Stimulated activated CD4-positive, alpha-beta T cell treated with anti-CD3 and anti-CD28 coated beads, Interleukin-1b, Interleukin-23, amount 100 ng/mL, for 48 hours (primary cell): ENCODE data around the gene HARBI1.
"Not testable (repeated sequence)": the region's sequence is repeated elsewhere in the genome, so short reads cannot be mapped to it uniquely, and the experiment has no call there.

Source experiments
- DNase-seq: peaks from one replicate; pipeline ENCODE4 v3.0.0-alpha.2; 2020

HARBI1 gene

GRCh38 chr11:46594785-46595184 lies 22.2 kb downstream of the HARBI1 start:
- no peak for DNase-seq

- DNase-seq = no peak
Measured at GRCh38 chr11:46594374-46594700, 22.7 kb downstream of the HARBI1 start.

GRCh38 chr11:46593550-46594373 lies 23.3 kb downstream of the HARBI1 start, which contains the start of gene AMBRA1:
TSS of gene AMBRA1 (minus strand) at chr11:46594023. CDS start at chr11:46548380, 45,643 bp downstream.
- peak; percentile 88 for DNase-seq

- DNase-seq = no peak
Measured at GRCh38 chr11:46590740-46591605, 26.1 kb downstream of the HARBI1 start.

- no peak for DNase-seq
Measured at GRCh38 chr11:46588915-46589314, 28.1 kb downstream of the HARBI1 start.

- DNase-seq = no peak
Measured at GRCh38 chr11:46588131-46588530, 28.9 kb downstream of the HARBI1 start.

- not testable (repeated sequence) for DNase-seq
Measured at GRCh38 chr11:46583513-46583912, 33.5 kb downstream of the HARBI1 start.

- DNase-seq = no peak
Measured at GRCh38 chr11:46582588-46582987, 34.4 kb downstream of the HARBI1 start.

GRCh38 chr11:46577058-46577457 lies 40.0 kb downstream of the HARBI1 start:
- DNase-seq = no peak

GRCh38 chr11:46574656-46575055 lies 42.4 kb downstream of the HARBI1 start:
- DNase-seq = no peak

- no peak for DNase-seq
Measured at GRCh38 chr11:46570790-46571398, 46.1 kb downstream of the HARBI1 start.

- no peak for DNase-seq
Measured at GRCh38 chr11:46565232-46565840, 51.7 kb downstream of the HARBI1 start.

- DNase-seq = no peak
Measured at GRCh38 chr11:46564459-46564858, 52.6 kb downstream of the HARBI1 start.

GRCh38 chr11:46562527-46562926 lies 54.5 kb downstream of the HARBI1 start:
- no peak for DNase-seq

- DNase-seq = no peak
Measured at GRCh38 chr11:46560300-46560991, 56.6 kb downstream of the HARBI1 start.

- DNase-seq = no peak
Measured at GRCh38 chr11:46559815-46560214, 57.2 kb downstream of the HARBI1 start.

GRCh38 chr11:46557684-46558151 lies 59.3 kb downstream of the HARBI1 start:
- no peak for DNase-seq

GRCh38 chr11:46555267-46556054 lies 61.6 kb downstream of the HARBI1 start:
- no peak for DNase-seq

- DNase-seq = no peak
Measured at GRCh38 chr11:46554213-46555147, 62.5 kb downstream of the HARBI1 start.

- no peak for DNase-seq
Measured at GRCh38 chr11:46553814-46554212, 63.2 kb downstream of the HARBI1 start.
